Nephron (organoid): ENCODE data around the gene PCDH15.

Source experiments
- H3K27ac Mint-ChIP-seq, 3 experiments: 2 replicates each; pipeline ENCODE4 v1.8.0; 2020; ENCODE audit warnings: mixed read lengths in 3 of 3, mild to moderate bottlenecking in 2 of 3, moderate library complexity in 1 of 3
- H3K27me3 Mint-ChIP-seq: 2 replicates; pipeline ENCODE4 v1.8.0; 2021; ENCODE audit warnings: low read depth, mild to moderate bottlenecking, moderate library complexity, mixed read lengths
- H3K36me3 Mint-ChIP-seq: 2 replicates; pipeline ENCODE4 v1.8.0; 2020; ENCODE audit warnings: low read depth, mixed read lengths
- H3K4me1 Mint-ChIP-seq: 2 replicates; pipeline ENCODE4 v1.8.0; 2020; ENCODE audit warnings: mixed read lengths
- H3K4me3 Mint-ChIP-seq, 3 experiments: 2 replicates each; pipeline ENCODE4 v1.8.0; 2020; ENCODE audit warnings: mild to moderate bottlenecking in 3 of 3, mixed read lengths in 3 of 3, moderate library complexity in 2 of 3
- H3K9me3 Mint-ChIP-seq: 2 replicates; pipeline ENCODE4 v1.8.0; 2020; ENCODE audit warnings: mixed read lengths
- TF ChIP-seq, protein P1 (sequence below), 3 experiments: fragments of 200-600 bp; sonication (generic); IDR thresholded peaks; one replicate each; pipeline ENCODE4 v1.5.0; 2021; ENCODE audit warnings: antibody characterized with exemption in 3 of 3; ENCODE audit not compliant: unreplicated experiment in 3 of 3

Gene PCDH15

DNA sequence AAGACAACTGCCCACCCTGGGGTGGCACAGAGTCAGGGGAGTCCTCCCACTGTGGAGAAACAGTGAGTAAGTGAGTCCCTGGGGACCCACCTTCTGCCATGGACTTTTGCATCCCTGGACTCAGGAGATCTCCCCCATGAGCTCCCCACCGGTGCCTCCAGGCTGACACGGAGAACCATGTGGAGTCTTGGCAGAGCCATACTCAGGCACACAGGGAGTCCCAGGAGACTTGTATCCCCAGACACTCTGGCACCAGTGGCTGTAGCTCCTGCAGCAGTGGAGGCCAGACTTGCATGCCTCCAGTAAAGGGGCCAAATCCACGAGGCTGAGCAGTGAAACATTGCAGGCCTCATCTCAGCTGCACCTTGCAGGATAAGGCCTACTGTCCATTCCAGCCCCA is 791.4 kb downstream of the PCDH15 start:
- no peaks in the 10 kb centered on the region for H3K4me1 Mint-ChIP-seq
- no peaks in the 10 kb centered on the region for H3K36me3 Mint-ChIP-seq
- TF ChIP-seq, protein P1, sequence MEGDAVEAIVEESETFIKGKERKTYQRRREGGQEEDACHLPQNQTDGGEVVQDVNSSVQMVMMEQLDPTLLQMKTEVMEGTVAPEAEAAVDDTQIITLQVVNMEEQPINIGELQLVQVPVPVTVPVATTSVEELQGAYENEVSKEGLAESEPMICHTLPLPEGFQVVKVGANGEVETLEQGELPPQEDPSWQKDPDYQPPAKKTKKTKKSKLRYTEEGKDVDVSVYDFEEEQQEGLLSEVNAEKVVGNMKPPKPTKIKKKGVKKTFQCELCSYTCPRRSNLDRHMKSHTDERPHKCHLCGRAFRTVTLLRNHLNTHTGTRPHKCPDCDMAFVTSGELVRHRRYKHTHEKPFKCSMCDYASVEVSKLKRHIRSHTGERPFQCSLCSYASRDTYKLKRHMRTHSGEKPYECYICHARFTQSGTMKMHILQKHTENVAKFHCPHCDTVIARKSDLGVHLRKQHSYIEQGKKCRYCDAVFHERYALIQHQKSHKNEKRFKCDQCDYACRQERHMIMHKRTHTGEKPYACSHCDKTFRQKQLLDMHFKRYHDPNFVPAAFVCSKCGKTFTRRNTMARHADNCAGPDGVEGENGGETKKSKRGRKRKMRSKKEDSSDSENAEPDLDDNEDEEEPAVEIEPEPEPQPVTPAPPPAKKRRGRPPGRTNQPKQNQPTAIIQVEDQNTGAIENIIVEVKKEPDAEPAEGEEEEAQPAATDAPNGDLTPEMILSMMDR (IDR thresholded peaks at IDR 0.05; ENCODE audit: unreplicated experiment in 3 of 3), result no peak
- H3K4me3 Mint-ChIP-seq, result no peak overlapping the region
- H3K9me3 Mint-ChIP-seq, result peaks cover 24% of the 10 kb centered on the region
- no peaks in the 10 kb centered on the region for H3K27me3 Mint-ChIP-seq
- no peak overlapping the region for H3K27ac Mint-ChIP-seq

DNA sequence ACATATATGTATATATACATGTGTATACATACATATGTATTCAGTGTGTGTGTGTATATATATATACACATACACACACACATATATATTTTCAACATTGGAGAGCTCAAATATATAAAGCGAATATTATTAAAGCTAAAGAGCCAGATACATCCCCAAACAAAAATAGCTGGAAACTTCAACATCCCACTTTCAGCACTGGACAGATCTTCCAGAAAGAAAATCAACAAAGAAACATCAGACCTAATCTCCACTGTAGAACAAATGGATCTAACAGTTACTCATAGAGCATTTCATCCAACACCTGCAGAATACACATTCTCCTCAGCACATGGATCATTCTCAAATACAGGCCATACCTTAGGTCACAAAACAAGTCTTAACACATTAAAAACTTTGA is 799.0 kb downstream of the PCDH15 start:
- no peak overlapping the region for H3K4me3 Mint-ChIP-seq
- no peak overlapping the region for H3K27ac Mint-ChIP-seq
- no peaks in the 10 kb centered on the region for H3K4me1 Mint-ChIP-seq
- no peaks in the 10 kb centered on the region for H3K36me3 Mint-ChIP-seq
- no peaks in the 10 kb centered on the region for H3K27me3 Mint-ChIP-seq
- H3K9me3 Mint-ChIP-seq, result peaks cover 2% of the 10 kb centered on the region
- TF ChIP-seq, protein P1 (IDR thresholded peaks at IDR 0.05; ENCODE audit: unreplicated experiment in 3 of 3), result no peak

DNA sequence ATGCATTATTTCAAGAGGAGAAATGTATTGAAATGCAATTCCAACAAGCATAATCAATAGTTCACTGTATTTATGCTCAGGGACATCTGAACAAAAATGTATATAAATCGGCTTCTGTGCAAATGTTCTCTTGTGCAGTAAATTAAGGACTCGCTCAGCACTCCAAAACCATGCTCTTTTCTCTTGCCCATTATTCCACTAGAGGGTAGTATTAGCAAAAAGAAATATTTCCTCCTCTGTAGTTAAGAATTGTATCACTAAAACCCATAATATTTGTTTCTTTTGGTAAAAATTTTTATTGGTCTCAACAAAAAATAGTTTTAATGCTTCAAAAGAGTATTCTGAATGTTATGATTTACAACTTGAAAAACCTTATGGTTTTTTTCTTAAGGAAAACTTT is 803.1 kb downstream of the PCDH15 start:
- no peaks in the 10 kb centered on the region for H3K36me3 Mint-ChIP-seq
- no peaks in the 10 kb centered on the region for H3K27me3 Mint-ChIP-seq
- H3K4me3 Mint-ChIP-seq, result no peak overlapping the region
- H3K4me1 Mint-ChIP-seq, result no peaks in the 10 kb centered on the region
- no peak overlapping the region for H3K27ac Mint-ChIP-seq
- TF ChIP-seq, protein P1 (IDR thresholded peaks at IDR 0.05; ENCODE audit: unreplicated experiment in 3 of 3), result peak; percentile 47 to 66 (median 54)
- H3K9me3 Mint-ChIP-seq, result no peaks in the 10 kb centered on the region

DNA sequence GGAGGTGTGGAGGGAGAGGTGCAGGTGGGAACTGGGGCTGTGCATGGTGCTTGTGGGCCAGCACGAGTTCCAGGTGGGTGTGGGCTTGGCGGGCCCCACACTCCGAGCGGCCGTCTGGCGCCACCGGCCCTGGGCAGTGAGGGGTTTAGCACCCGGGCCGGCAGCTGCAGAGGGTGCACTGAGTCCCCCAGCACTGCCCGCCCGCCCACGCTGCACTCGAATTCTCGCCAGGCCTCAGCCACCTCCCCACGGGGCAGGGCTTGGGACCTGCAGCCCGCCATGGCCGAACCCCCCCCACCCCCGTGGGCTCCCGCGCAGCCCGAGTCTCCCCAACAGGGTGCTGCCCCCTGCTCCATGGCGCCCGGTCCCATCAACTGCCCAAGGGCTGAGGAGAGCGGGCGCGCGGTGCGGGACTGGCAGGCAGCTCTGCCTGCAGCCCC is 810.2 kb downstream of the PCDH15 start:
- no peaks in the 10 kb centered on the region for H3K36me3 Mint-ChIP-seq
- no peaks in the 10 kb centered on the region for H3K4me1 Mint-ChIP-seq
- H3K27ac Mint-ChIP-seq, result no peak overlapping the region
- H3K4me3 Mint-ChIP-seq, result no peak overlapping the region
- TF ChIP-seq, protein P1 (IDR thresholded peaks at IDR 0.05; ENCODE audit: unreplicated experiment in 3 of 3), result no peak
- no peaks in the 10 kb centered on the region for H3K9me3 Mint-ChIP-seq
- no peaks in the 10 kb centered on the region for H3K27me3 Mint-ChIP-seq

DNA sequence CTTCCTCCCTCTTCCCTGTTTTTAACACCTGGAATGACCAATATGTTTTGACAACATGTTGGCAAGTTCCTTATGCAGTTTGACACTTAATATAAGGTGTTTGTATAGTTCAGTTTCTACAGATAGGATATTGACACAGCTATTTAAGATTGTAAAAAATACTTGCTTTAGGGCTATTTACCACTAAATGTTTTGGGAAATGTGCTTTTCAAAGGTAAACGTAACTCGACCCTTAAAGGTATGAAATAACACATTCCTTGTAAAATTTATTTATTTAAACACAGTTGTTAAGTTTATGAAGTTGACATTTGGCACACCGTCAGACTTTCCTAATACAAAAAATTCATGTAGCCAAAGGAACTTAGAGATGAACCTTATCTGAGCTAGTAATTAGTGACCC is 817.6 kb downstream of the PCDH15 start:
- TF ChIP-seq, protein P1 (IDR thresholded peaks at IDR 0.05; ENCODE audit: unreplicated experiment in 3 of 3), result no peak
- Mint-ChIP-seq H3K9me3 (peaks cover 2% of the 10 kb centered on the region), H3K4me1 (no peaks in the 10 kb centered on the region), H3K27ac (no peak overlapping the region), H3K27me3 (no peaks in the 10 kb centered on the region), H3K36me3 (no peaks in the 10 kb centered on the region), H3K4me3 (no peak overlapping the region)

DNA sequence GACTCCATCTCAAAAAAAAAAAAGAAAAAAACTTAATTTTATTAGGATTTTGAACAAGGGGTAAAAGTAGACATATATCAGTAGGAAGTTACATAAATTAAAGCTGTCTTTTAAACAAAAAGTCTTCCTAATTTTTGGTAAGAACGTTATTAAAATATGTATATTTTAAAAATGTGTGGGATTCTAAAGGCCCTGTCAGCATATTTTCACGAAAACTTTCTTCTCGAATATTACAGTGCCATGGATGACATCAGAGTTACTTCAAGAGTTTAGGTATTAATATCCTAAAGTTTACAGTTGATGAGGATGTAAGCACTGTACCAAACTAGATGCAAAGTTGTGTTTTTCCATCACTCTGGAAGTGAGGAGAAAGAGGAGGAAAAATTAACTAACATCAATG is 820.8 kb downstream of the PCDH15 start:
- no peak overlapping the region for H3K4me3 Mint-ChIP-seq
- no peaks in the 10 kb centered on the region for H3K36me3 Mint-ChIP-seq
- H3K27me3 Mint-ChIP-seq, result no peaks in the 10 kb centered on the region
- H3K4me1 Mint-ChIP-seq, result no peaks in the 10 kb centered on the region
- TF ChIP-seq, protein P1 (IDR thresholded peaks at IDR 0.05; ENCODE audit: unreplicated experiment in 3 of 3), result no peak
- H3K27ac Mint-ChIP-seq, result no peak overlapping the region
- H3K9me3 Mint-ChIP-seq, result peaks cover 2% of the 10 kb centered on the region
